Measurements from ENCODE around the gene ADCY5.

DNA sequence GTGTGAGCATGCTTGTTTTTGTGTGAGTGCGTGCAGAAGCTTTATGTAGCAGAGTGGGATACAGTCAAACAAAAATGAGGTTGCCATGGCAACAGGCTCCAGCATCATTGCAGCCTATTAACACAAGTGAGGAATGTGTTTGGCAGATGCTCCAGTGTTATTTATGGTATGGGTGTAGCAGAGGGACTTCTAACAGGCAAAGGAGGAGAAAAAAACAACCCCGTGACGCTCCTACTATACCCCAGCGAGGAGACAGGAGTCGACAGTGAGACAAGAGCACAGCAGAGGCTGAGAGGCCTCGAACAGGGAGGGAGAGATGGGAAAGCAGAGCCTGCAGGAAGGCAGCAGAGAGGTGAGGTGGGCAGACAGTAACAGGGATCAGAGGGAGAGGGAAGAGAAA, 4.9 kb downstream of the ADCY5 start:
- TF ChIP-seq POLR2A (IDR thresholded peaks at IDR 0.05): no peak
- TF ChIP-seq, protein P1, sequence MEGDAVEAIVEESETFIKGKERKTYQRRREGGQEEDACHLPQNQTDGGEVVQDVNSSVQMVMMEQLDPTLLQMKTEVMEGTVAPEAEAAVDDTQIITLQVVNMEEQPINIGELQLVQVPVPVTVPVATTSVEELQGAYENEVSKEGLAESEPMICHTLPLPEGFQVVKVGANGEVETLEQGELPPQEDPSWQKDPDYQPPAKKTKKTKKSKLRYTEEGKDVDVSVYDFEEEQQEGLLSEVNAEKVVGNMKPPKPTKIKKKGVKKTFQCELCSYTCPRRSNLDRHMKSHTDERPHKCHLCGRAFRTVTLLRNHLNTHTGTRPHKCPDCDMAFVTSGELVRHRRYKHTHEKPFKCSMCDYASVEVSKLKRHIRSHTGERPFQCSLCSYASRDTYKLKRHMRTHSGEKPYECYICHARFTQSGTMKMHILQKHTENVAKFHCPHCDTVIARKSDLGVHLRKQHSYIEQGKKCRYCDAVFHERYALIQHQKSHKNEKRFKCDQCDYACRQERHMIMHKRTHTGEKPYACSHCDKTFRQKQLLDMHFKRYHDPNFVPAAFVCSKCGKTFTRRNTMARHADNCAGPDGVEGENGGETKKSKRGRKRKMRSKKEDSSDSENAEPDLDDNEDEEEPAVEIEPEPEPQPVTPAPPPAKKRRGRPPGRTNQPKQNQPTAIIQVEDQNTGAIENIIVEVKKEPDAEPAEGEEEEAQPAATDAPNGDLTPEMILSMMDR (IDR thresholded peaks at IDR 0.05): no peak
- TF ChIP-seq EP300 (IDR thresholded peaks at IDR 0.05): no peak
